ENCODE results near the gene ZBTB9.

DNA sequence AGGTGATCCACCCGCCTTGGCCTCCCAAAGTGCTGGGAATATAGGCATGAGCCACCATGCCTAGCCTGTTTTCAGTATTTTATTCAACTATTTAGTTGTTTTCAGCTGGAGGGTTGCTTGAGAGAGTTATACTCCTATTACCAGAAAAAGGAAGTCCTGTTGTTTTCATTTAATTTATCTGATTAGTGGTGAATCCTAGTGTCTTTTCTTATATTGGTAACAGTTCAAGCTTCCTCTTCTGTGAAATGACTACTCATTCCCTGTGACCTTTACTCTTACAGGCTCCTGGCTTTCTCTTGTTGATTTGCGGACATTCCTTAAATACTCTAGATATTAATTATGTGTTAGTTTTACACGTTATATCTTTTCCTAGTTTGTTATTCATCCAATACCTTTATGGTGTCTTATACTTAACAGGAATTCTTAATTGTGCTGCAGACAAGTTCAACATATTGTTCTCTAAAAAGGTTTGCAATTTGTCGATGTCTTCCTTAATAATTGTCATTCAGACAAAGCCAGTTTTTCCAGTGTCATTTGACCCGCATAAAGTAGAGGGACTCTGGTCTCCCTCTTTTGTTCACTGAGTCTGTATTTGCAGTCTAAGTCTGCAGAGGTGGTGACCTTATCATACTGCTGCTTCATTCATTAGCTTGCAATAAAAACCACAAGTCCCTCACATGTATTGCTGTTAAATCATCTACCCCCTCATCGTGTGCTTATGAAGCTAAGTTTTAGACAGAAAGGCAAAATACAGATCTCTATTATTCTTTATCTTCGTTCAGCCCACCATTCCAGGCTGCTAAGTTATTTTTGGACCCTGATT is 51.4 kb downstream of the ZBTB9 start:
- TF ChIP-seq, protein P1, sequence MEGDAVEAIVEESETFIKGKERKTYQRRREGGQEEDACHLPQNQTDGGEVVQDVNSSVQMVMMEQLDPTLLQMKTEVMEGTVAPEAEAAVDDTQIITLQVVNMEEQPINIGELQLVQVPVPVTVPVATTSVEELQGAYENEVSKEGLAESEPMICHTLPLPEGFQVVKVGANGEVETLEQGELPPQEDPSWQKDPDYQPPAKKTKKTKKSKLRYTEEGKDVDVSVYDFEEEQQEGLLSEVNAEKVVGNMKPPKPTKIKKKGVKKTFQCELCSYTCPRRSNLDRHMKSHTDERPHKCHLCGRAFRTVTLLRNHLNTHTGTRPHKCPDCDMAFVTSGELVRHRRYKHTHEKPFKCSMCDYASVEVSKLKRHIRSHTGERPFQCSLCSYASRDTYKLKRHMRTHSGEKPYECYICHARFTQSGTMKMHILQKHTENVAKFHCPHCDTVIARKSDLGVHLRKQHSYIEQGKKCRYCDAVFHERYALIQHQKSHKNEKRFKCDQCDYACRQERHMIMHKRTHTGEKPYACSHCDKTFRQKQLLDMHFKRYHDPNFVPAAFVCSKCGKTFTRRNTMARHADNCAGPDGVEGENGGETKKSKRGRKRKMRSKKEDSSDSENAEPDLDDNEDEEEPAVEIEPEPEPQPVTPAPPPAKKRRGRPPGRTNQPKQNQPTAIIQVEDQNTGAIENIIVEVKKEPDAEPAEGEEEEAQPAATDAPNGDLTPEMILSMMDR (IDR thresholded peaks at IDR 0.05), result no peak
- no peak for TF ChIP-seq POLR2A (IDR thresholded peaks at IDR 0.05)
- no peak for TF ChIP-seq EP300 (IDR thresholded peaks at IDR 0.05)
